ENCODE measurements around the gene PHOSPHO2. TPM values are rescaled to one million over a fixed set of nuclear protein-coding genes. Genes with fewer than 3 reads are reported as not detected.

The PHOSPHO2 gene
- total and polyA plus RNA-seq, 8 donors = 1.3 to 22.0 (median 3.9) TPM

- DNase-seq = no peak
- Histone ChIP-seq H3K9me3 (no peaks in the 10 kb centered on the region), H3K4me3 (no peak overlapping the region), H3K4me1 (peaks cover 0 to 4% (median 2%) of the 10 kb centered on the region in 4 donors), H3K36me3 (no peaks in the 10 kb centered on the region), H3K27me3 (no peaks in the 10 kb centered on the region), H3K27ac (no peak overlapping the region)
- intact Hi-C loops (cut with DNase I; ENCODE audit: low total_unique reads) = no loop called here
- TF ChIP-seq POLR2A (IDR thresholded peaks at IDR 0.05) (no peak), EP300 (IDR thresholded peaks at IDR 0.05) (no peak), CTCF (IDR thresholded peaks at IDR 0.05) (no peak), POLR2AphosphoS5 (IDR thresholded peaks at IDR 0.05) (no peak)
- 58 to 81% (median 71%) methylated on average over 3 of the region's 3 CpGs for WGBS, 5 donors
Measured at GRCh38 chr2:169673106-169673505, 21.2 kb upstream of the PHOSPHO2 start.

- Histone ChIP-seq H3K4me1 (no peaks in the 10 kb centered on the region), H3K9me3 (no peaks in the 10 kb centered on the region), H3K36me3 (no peaks in the 10 kb centered on the region), H3K27me3 (no peaks in the 10 kb centered on the region), H3K4me3 (no peak overlapping the region), H3K27ac (no peak overlapping the region)
- TF ChIP-seq POLR2AphosphoS5 (IDR thresholded peaks at IDR 0.05) (no peak), POLR2A (IDR thresholded peaks at IDR 0.05) (no peak)
- DNase-seq = no peak
- 87 to 96% (median 92%) methylated on average over 2 of the region's 2 CpGs for WGBS, 5 donors
- intact Hi-C loops (cut with DNase I; ENCODE audit: low total_unique reads) = no loop called here
Measured at GRCh38 chr2:169673921-169674320, 20.3 kb upstream of the PHOSPHO2 start.

- no peak for DNase-seq
- no peak overlapping the region for H3K27ac ChIP-seq
- H3K4me1 ChIP-seq = no peaks in the 10 kb centered on the region
- H3K36me3 ChIP-seq = no peaks in the 10 kb centered on the region
- TF ChIP-seq CTCF (IDR thresholded peaks at IDR 0.05) (peak in 2 of 7 experiments; percentile 18 to 23), POLR2AphosphoS5 (IDR thresholded peaks at IDR 0.05) (no peak), EP300 (IDR thresholded peaks at IDR 0.05) (no peak), POLR2A (IDR thresholded peaks at IDR 0.05) (no peak)
- no peaks in the 10 kb centered on the region for H3K27me3 ChIP-seq
- intact Hi-C loops (cut with DNase I; ENCODE audit: low total_unique reads) = no loop called here
- H3K4me3 ChIP-seq = no peak overlapping the region
- 49 to 65% (median 51%) methylated on average over 3 of the region's 3 CpGs for WGBS, 5 donors
- H3K9me3 ChIP-seq = no peaks in the 10 kb centered on the region
Measured at GRCh38 chr2:169676357-169676756, 17.9 kb upstream of the PHOSPHO2 start.

GRCh38 chr2:169676850-169677249 is 17.4 kb upstream of the PHOSPHO2 start:
- no peaks in the 10 kb centered on the region for H3K4me1 ChIP-seq
- no peak for DNase-seq
- no peaks in the 10 kb centered on the region for H3K36me3 ChIP-seq
- H3K27ac ChIP-seq = no peak overlapping the region
- WGBS, 5 donors = 85 to 94% (median 89%) methylated on average over 6 of the region's 6 CpGs
- TF ChIP-seq POLR2A (IDR thresholded peaks at IDR 0.05) (no peak), POLR2AphosphoS5 (IDR thresholded peaks at IDR 0.05) (no peak), CTCF (IDR thresholded peaks at IDR 0.05) (no peak), EP300 (IDR thresholded peaks at IDR 0.05) (no peak)
- no peaks in the 10 kb centered on the region for H3K27me3 ChIP-seq
- H3K9me3 ChIP-seq = no peaks in the 10 kb centered on the region
- intact Hi-C loops (cut with DNase I; ENCODE audit: low total_unique reads) = no loop called here
- no peak overlapping the region for H3K4me3 ChIP-seq

- Histone ChIP-seq H3K4me1 (no peaks in the 10 kb centered on the region), H3K36me3 (no peaks in the 10 kb centered on the region), H3K27ac (no peak overlapping the region), H3K9me3 (no peaks in the 10 kb centered on the region), H3K27me3 (no peaks in the 10 kb centered on the region), H3K4me3 (no peak overlapping the region)
- WGBS, 5 donors = 44 to 74% (median 55%) methylated on average over 3 of the region's 3 CpGs
- intact Hi-C loops (cut with DNase I; ENCODE audit: low total_unique reads) = no loop called here
- TF ChIP-seq CTCF (IDR thresholded peaks at IDR 0.05) = no peak
- TF ChIP-seq POLR2A (IDR thresholded peaks at IDR 0.05) = no peak
- no peak for TF ChIP-seq EP300 (IDR thresholded peaks at IDR 0.05)
- DNase-seq = no peak
Measured at GRCh38 chr2:169683054-169683424, 11.2 kb upstream of the PHOSPHO2 start.

All from stomach (tissue), 9 donors.